Neural cell (in vitro differentiated cells): ENCODE results near the gene TCF25.

Experiments used
- EP300 ChIP-seq: fragments of 450-650 bp; conservative IDR thresholded peaks from 2 replicates; pipeline ENCODE4 v1.6.1; 2014; ENCODE audit warnings: antibody characterized with exemption, mild to moderate bottlenecking, moderate library complexity; ENCODE audit not compliant: poor library complexity, severe bottlenecking
- EZH2 ChIP-seq: fragments of 200-600, 300-800 bp; shearing (Covaris generic), sonication (generic); IDR thresholded peaks from 2 replicates; pipeline ENCODE4 v1.6.1; 2014; ENCODE audit warnings: antibody characterized with exemption, low read length, borderline replicate concordance, mild to moderate bottlenecking; ENCODE audit not compliant: insufficient read depth, poor library complexity, severe bottlenecking
- POLR2AphosphoS5 ChIP-seq: IDR thresholded peaks from 2 replicates; pipeline ENCODE4 v1.6.1; 2012
- TAF1 ChIP-seq: IDR thresholded peaks from 2 replicates; pipeline ENCODE4 v1.6.1; 2012; ENCODE audit warnings: low read depth
- TF ChIP-seq, protein P1 (sequence below): IDR thresholded peaks from 2 replicates; pipeline ENCODE4 v1.6.1; 2012; ENCODE audit warnings: borderline replicate concordance
- TF ChIP-seq, protein P2 (sequence below): fragments of 450-650 bp; IDR thresholded peaks from 2 replicates; pipeline ENCODE4 v1.5.1; 2014; ENCODE audit warnings: antibody characterized with exemption, mild to moderate bottlenecking, moderate library complexity; ENCODE audit not compliant: poor library complexity, severe bottlenecking

DNA sequence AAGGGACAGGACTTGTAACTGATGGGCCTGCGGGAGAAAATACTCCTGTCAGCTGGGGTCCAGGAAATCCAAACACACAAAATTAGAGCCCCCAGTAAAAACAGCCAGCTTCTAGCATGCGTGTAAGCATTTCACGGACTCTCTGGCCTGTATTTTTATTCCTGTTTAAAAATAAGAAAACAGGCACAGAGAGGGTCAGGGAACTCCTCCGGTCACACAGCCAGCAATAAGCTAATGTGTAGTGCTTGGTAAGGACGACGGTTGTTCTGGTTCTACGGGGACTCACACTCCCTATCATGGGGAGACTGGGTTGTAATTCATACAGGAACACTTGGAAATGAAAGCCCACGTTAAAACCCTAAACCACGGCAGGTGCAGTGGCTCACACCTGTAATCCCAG, 1.5 kb upstream of the TCF25 start:
- TF ChIP-seq EP300 (no peak), TAF1 (no peak), POLR2AphosphoS5 (no peak), EZH2 (no peak)
- TF ChIP-seq, protein P1, sequence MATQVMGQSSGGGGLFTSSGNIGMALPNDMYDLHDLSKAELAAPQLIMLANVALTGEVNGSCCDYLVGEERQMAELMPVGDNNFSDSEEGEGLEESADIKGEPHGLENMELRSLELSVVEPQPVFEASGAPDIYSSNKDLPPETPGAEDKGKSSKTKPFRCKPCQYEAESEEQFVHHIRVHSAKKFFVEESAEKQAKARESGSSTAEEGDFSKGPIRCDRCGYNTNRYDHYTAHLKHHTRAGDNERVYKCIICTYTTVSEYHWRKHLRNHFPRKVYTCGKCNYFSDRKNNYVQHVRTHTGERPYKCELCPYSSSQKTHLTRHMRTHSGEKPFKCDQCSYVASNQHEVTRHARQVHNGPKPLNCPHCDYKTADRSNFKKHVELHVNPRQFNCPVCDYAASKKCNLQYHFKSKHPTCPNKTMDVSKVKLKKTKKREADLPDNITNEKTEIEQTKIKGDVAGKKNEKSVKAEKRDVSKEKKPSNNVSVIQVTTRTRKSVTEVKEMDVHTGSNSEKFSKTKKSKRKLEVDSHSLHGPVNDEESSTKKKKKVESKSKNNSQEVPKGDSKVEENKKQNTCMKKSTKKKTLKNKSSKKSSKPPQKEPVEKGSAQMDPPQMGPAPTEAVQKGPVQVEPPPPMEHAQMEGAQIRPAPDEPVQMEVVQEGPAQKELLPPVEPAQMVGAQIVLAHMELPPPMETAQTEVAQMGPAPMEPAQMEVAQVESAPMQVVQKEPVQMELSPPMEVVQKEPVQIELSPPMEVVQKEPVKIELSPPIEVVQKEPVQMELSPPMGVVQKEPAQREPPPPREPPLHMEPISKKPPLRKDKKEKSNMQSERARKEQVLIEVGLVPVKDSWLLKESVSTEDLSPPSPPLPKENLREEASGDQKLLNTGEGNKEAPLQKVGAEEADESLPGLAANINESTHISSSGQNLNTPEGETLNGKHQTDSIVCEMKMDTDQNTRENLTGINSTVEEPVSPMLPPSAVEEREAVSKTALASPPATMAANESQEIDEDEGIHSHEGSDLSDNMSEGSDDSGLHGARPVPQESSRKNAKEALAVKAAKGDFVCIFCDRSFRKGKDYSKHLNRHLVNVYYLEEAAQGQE: no peak
- TF ChIP-seq, protein P2, sequence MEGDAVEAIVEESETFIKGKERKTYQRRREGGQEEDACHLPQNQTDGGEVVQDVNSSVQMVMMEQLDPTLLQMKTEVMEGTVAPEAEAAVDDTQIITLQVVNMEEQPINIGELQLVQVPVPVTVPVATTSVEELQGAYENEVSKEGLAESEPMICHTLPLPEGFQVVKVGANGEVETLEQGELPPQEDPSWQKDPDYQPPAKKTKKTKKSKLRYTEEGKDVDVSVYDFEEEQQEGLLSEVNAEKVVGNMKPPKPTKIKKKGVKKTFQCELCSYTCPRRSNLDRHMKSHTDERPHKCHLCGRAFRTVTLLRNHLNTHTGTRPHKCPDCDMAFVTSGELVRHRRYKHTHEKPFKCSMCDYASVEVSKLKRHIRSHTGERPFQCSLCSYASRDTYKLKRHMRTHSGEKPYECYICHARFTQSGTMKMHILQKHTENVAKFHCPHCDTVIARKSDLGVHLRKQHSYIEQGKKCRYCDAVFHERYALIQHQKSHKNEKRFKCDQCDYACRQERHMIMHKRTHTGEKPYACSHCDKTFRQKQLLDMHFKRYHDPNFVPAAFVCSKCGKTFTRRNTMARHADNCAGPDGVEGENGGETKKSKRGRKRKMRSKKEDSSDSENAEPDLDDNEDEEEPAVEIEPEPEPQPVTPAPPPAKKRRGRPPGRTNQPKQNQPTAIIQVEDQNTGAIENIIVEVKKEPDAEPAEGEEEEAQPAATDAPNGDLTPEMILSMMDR: no peak
